ENCODE results near the gene GYPA.
"Not testable (repeated sequence)": the region's sequence is repeated elsewhere in the genome, so short reads cannot be mapped to it uniquely, and the experiment has no call there.

GRCh38 chr4:144061556-144061955 lies 79.0 kb downstream of the GYPA start:
- TF ChIP-seq, protein P1, sequence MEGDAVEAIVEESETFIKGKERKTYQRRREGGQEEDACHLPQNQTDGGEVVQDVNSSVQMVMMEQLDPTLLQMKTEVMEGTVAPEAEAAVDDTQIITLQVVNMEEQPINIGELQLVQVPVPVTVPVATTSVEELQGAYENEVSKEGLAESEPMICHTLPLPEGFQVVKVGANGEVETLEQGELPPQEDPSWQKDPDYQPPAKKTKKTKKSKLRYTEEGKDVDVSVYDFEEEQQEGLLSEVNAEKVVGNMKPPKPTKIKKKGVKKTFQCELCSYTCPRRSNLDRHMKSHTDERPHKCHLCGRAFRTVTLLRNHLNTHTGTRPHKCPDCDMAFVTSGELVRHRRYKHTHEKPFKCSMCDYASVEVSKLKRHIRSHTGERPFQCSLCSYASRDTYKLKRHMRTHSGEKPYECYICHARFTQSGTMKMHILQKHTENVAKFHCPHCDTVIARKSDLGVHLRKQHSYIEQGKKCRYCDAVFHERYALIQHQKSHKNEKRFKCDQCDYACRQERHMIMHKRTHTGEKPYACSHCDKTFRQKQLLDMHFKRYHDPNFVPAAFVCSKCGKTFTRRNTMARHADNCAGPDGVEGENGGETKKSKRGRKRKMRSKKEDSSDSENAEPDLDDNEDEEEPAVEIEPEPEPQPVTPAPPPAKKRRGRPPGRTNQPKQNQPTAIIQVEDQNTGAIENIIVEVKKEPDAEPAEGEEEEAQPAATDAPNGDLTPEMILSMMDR (IDR thresholded peaks at IDR 0.05; ENCODE audit: low read depth, low read length, missing input control) = not testable (repeated sequence)
- not testable (repeated sequence) for TF ChIP-seq FOXA1 (IDR thresholded peaks at IDR 0.05); GABPA (IDR thresholded peaks at IDR 0.05 in 1 of 2, conservative IDR thresholded peaks at IDR 0.05 in 1 of 2); YY1 (IDR thresholded peaks at IDR 0.05); ZBTB33 (IDR thresholded peaks at IDR 0.05); JUND (IDR thresholded peaks at IDR 0.05); RAD21 (IDR thresholded peaks at IDR 0.05); TAF1 (conservative IDR thresholded peaks at IDR 0.05); HNF4G (IDR thresholded peaks at IDR 0.05); SP1 (IDR thresholded peaks at IDR 0.05); REST (IDR thresholded peaks at IDR 0.05)
- TF ChIP-seq, protein P2, sequence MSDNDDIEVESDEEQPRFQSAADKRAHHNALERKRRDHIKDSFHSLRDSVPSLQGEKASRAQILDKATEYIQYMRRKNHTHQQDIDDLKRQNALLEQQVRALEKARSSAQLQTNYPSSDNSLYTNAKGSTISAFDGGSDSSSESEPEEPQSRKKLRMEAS (IDR thresholded peaks at IDR 0.05) = not testable (repeated sequence)
